HG02678 (cell line): ENCODE data around the gene SFMBT2.

Experiments
- ATAC-seq: cut with Tn5 transposase; IDR thresholded peaks from one replicate; pipeline ENCODE4 v1.9.1; 2021; ENCODE audit warnings: mild to moderate bottlenecking, moderate library complexity; ENCODE audit not compliant: unreplicated experiment

Gene SFMBT2

DNA sequence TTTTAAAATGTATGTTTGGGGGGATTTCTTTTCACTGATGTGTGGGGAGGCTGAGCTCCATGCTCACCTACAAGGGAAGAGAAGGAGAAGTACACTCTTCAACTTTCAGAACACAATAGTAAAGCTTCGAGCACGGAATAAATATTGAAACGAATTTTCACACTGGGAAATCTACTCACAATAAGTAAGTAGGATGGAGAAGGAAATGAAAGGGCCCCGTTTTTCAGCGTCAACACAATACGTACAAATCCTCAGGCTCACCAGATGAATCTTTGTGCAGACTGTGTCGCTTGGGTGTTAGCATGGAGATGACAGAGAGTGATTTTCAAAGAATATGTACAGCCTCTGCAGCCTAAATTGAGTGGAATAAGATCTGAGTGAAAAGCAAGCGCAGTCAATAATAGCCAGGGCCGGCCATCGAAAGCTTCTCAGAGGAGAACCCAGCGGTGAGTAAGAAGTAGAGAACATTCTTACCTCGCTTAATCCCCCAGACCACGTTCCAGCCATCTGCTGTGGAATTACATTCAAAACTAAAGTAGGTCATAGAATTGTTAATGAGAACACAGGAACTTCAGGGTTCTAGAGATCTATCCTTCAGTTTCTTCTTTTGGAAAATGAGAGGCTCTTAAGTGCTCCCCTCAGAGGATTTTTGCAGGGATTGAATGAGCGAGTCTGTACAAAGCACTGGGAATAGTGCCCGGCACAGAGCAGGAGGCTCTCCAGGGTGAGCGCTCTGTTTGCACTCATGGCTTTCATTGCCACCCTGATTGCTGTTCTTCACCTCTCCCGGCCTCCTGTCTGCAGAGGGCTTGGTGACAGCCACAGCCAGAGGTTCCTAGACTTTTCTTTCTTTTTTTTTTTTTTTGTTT is 292.8 kb downstream of the SFMBT2 start:
- ATAC-seq: no peak

DNA sequence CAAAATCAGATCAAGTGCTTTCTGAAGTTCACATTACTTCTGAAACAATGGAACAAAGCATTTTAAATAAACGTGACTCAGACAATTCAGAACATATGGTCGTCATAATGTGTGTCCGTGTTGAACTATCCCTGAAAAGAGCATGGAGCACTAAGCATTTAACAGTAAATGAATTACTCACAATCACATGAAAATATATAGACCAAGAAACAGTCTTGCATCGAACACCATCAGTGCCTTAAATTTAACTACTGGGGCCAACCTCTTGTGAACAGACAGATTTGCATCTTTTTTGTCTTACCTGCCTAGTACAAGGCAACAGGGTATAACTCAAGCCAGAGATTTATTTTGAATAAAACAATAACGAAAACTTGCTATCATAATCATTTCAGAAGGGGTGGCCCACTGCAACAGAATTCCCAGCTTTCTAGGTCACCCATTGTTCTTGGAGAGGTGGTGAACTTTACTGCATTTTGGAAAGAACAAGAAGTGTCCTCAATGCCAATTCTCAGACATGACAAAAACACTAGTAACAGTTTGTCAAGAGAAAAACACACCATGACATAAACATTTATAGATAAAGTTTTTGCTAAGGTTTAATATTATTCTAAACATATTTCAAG is 293.5 kb downstream of the SFMBT2 start:
- no peak for ATAC-seq

DNA sequence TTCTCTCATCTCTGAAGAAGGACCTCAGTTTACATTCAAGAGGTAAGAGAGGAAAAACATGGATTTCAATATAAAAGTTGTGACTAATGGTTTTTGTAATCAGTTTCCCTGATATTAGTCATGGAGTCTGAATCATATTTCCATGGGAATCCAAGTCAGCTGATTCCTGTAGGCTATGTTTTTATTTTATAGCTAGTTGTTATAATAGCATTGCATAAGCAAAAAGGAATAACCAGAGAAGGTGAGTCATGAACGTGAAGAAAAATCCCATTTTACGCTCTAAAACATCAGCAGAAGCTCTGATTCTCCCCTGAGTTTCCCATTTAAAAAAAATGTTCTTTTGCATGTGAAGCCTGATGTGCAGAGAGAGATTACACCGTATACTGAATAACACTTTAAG is 299.3 kb downstream of the SFMBT2 start:
- ATAC-seq: no peak

DNA sequence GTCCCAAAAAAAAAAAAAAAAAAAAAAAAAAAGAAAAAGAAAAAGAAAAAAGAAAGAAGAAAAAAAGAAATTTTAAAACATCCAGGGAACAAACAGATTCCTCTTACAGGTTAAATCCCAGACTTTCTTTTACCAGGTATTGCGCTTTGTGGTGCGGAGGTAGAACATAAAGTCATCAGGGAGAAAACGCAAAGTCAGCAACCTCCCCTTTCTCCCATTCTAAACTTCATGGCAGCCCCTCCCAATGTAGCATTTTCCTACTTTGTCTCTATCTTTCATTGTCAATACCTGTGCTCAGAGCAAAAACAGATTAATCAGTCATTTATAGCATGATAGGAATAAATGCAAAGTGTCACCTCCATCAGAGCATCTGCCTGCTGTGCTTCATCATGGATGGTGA is 299.7 kb downstream of the SFMBT2 start:
- ATAC-seq: no peak
